ENCODE data around the gene TEPSIN.

Gene TEPSIN

GRCh38 chr17:81219476-81220180 is 19.2 kb downstream of the TEPSIN start:
- DNase-seq (ENCODE audit: low spot score), result no peak

- DNase-seq (ENCODE audit: low spot score), result no peak
Measured at GRCh38 chr17:81218991-81219390, 19.9 kb downstream of the TEPSIN start.

GRCh38 chr17:81218459-81218858 is 20.4 kb downstream of the TEPSIN start:
- DNase-seq (ENCODE audit: low spot score), result no peak

GRCh38 chr17:81217491-81217890 is 21.4 kb downstream of the TEPSIN start:
- DNase-seq (ENCODE audit: low spot score), result no peak

- DNase-seq (ENCODE audit: low spot score), result no peak
Measured at GRCh38 chr17:81213978-81214377, 24.9 kb downstream of the TEPSIN start.

GRCh38 chr17:81212365-81212764 is 26.5 kb downstream of the TEPSIN start:
- no peak for DNase-seq (ENCODE audit: low spot score)

- no peak for DNase-seq (ENCODE audit: low spot score)
Measured at GRCh38 chr17:81210868-81211267, 28.0 kb downstream of the TEPSIN start.

- DNase-seq (ENCODE audit: low spot score), result no peak
Measured at GRCh38 chr17:81210466-81210865, 28.4 kb downstream of the TEPSIN start.

- DNase-seq (ENCODE audit: low spot score), result no peak
Measured at GRCh38 chr17:81209141-81209540, 29.7 kb downstream of the TEPSIN start.

GRCh38 chr17:81208651-81209050 is 30.2 kb downstream of the TEPSIN start:
- DNase-seq (ENCODE audit: low spot score), result no peak

GRCh38 chr17:81207610-81208581 is 31.0 kb downstream of the TEPSIN start:
- DNase-seq (ENCODE audit: low spot score), result no peak

GRCh38 chr17:81206657-81207056 is 32.2 kb downstream of the TEPSIN start:
- DNase-seq (ENCODE audit: low spot score), result no peak

- DNase-seq (ENCODE audit: low spot score), result no peak
Measured at GRCh38 chr17:81206166-81206565, 32.7 kb downstream of the TEPSIN start.

GRCh38 chr17:81204578-81204977 is 34.3 kb downstream of the TEPSIN start:
- no peak for DNase-seq (ENCODE audit: low spot score)

- no peak for DNase-seq (ENCODE audit: low spot score)
Measured at GRCh38 chr17:81203136-81203535, 35.7 kb downstream of the TEPSIN start.

GRCh38 chr17:81202318-81202717 is 36.5 kb downstream of the TEPSIN start:
- DNase-seq (ENCODE audit: low spot score), result no peak

- peak; percentile 76 for DNase-seq (ENCODE audit: low spot score)
Measured at GRCh38 chr17:81200695-81201580, 37.9 kb downstream of the TEPSIN start.

GRCh38 chr17:81200201-81200600 is 38.7 kb downstream of the TEPSIN start:
- DNase-seq (ENCODE audit: low spot score), result no peak

- DNase-seq (ENCODE audit: low spot score), result no peak
Measured at GRCh38 chr17:81199482-81199830, 39.4 kb downstream of the TEPSIN start.

- no peak for DNase-seq (ENCODE audit: low spot score)
Measured at GRCh38 chr17:81198826-81199481, 39.9 kb downstream of the TEPSIN start.

GRCh38 chr17:81197831-81198490 is 40.9 kb downstream of the TEPSIN start:
- no peak for DNase-seq (ENCODE audit: low spot score)

Measured in kidney capillary endothelial cell (primary cell).